ENCODE measurements around the gene RNF180. TPM values are rescaled to one million over a fixed set of nuclear protein-coding genes. Genes with fewer than 3 reads are reported as not detected.

Gene RNF180
- polyA plus RNA-seq, 2 donors = 0.63 to 1.0 TPM

DNA sequence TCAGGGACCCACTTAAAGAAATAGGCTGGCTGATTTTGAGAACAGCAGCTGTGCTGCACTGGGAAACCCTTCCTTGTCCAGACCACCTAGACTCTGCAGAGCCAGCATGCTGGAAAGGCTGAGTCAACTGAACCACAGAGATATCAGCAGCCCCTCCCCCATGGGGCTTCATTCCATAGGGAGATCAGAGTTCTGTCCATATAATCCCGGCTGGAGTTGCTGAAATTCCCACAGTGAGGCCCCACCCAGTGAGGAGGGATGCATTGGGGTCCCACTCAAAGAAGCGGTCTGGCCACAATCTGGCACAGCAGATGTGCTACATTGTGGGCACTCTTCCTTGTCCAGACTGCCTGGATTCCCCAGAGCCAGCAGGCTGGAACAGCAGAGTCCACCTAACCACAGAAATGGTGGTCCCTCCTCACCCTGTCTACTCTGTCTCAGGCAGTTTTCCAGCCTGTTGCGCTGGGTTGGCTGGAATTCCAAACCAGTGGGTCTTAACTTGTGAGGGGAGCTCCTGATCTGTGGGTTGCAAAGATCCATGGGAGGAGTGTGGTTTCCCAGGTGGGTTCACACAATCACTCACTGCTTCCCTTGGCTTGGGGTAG, 127.1 kb downstream of the RNF180 start:
- H3K27me3 ChIP-seq (ENCODE audit: control insufficient read depth in 1 of 2, insufficient read depth in 2 of 2, low read length in 2 of 2) = no peaks in the 10 kb centered on the region
- no peaks in the 10 kb centered on the region for H3K36me3 ChIP-seq (ENCODE audit: control insufficient read depth in 2 of 2, insufficient read depth in 2 of 2, low read length in 1 of 2)
- H3K27ac ChIP-seq (ENCODE audit: low read depth in 2 of 2, low read length in 1 of 2) = no peak overlapping the region
- H3K9me3 ChIP-seq (ENCODE audit: control insufficient read depth in 2 of 2, insufficient read depth in 1 of 2, low read depth in 1 of 2, low read length in 1 of 2) = no peaks in the 10 kb centered on the region
- H3K4me3 ChIP-seq (ENCODE audit: low read depth in 1 of 2, low read length in 2 of 2) = no peak overlapping the region
- H3K4me1 ChIP-seq (ENCODE audit: control insufficient read depth in 2 of 2, insufficient read depth in 2 of 2, low read length in 1 of 2) = no peaks in the 10 kb centered on the region
- 88 to 90% methylated on average over 3 of the region's 3 CpGs for WGBS, 2 donors

DNA sequence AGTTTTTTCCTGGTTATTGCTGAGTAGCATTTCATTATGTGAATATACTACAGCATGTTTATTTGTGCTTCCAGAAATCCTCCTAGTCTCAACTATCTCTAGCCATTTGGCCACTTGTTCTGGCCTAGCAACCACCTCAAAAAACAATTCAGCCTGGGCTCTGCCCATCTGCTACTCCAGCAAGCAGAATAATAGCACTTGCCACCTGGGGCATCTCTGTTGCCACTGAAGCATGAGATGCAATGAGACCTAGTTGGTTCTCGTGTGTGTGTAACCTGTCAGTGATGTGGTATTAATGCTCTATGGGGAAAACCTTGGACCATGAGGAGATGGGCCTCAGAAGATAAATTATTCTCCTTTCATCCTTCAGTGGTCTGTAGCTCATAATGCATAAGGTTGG, 129.5 kb downstream of the RNF180 start:
- Histone ChIP-seq H3K27ac (ENCODE audit: low read depth in 2 of 2, low read length in 1 of 2) (no peak overlapping the region), H3K9me3 (ENCODE audit: control insufficient read depth in 2 of 2, insufficient read depth in 1 of 2, low read depth in 1 of 2, low read length in 1 of 2) (no peaks in the 10 kb centered on the region), H3K4me3 (ENCODE audit: low read depth in 1 of 2, low read length in 2 of 2) (no peak overlapping the region), H3K27me3 (ENCODE audit: control insufficient read depth in 1 of 2, insufficient read depth in 2 of 2, low read length in 2 of 2) (no peaks in the 10 kb centered on the region), H3K36me3 (ENCODE audit: control insufficient read depth in 2 of 2, insufficient read depth in 2 of 2, low read length in 1 of 2) (no peaks in the 10 kb centered on the region), H3K4me1 (ENCODE audit: control insufficient read depth in 2 of 2, insufficient read depth in 2 of 2, low read length in 1 of 2) (no peaks in the 10 kb centered on the region)
- 68 to 73% methylated on average over 1 of the region's 1 CpG for WGBS, 2 donors

DNA sequence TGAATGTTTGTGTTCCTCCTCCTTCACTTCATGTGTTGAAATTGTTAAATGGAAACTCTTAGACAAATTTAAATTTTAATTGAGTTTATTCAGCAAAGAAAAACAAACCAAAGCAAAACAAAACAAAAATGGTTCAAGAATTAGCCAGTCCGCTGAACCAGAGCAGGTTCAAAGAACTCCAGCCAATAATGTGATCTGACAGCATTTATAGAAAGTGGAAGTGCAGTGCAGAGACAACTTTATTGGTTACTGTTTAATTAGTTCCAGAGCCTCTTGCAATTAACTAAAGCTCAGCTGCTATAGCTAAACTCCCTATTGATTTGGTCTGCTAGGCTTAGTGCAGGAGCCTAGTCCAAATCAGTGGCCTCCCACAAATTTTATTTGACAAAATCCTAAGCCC, 132.9 kb downstream of the RNF180 start:
- Histone ChIP-seq H3K27ac (ENCODE audit: low read depth in 2 of 2, low read length in 1 of 2) (no peak overlapping the region), H3K4me1 (ENCODE audit: control insufficient read depth in 2 of 2, insufficient read depth in 2 of 2, low read length in 1 of 2) (no peaks in the 10 kb centered on the region), H3K4me3 (ENCODE audit: low read depth in 1 of 2, low read length in 2 of 2) (no peak overlapping the region), H3K9me3 (ENCODE audit: control insufficient read depth in 2 of 2, insufficient read depth in 1 of 2, low read depth in 1 of 2, low read length in 1 of 2) (no peaks in the 10 kb centered on the region), H3K27me3 (ENCODE audit: control insufficient read depth in 1 of 2, insufficient read depth in 2 of 2, low read length in 2 of 2) (no peaks in the 10 kb centered on the region), H3K36me3 (ENCODE audit: control insufficient read depth in 2 of 2, insufficient read depth in 2 of 2, low read length in 1 of 2) (no peaks in the 10 kb centered on the region)
- 95% methylated on average over 1 of the region's 1 CpG for WGBS, 2 donors

DNA sequence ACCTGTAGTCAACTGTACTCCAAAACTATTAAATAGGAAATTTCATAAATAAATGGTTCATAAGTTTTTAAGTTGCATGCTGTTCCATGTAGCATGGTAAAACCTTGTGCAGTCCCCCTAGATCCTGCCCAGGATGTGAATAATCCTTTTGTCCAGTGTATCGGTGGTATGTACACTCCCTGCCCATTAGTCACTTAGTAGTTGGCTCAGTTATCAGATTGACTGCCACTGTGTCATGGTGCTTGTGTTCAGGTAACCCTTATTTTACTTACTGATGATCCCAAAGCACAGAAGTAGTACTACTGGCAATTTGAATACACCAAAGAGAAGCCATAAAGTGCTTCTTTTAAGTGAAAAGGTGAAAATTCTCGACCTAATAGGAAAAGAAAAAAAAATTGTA, 134.2 kb downstream of the RNF180 start:
- no peak overlapping the region for H3K4me3 ChIP-seq (ENCODE audit: low read depth in 1 of 2, low read length in 2 of 2)
- no peak overlapping the region for H3K27ac ChIP-seq (ENCODE audit: low read depth in 2 of 2, low read length in 1 of 2)
- no peaks in the 10 kb centered on the region for H3K9me3 ChIP-seq (ENCODE audit: control insufficient read depth in 2 of 2, insufficient read depth in 1 of 2, low read depth in 1 of 2, low read length in 1 of 2)
- no peaks in the 10 kb centered on the region for H3K36me3 ChIP-seq (ENCODE audit: control insufficient read depth in 2 of 2, insufficient read depth in 2 of 2, low read length in 1 of 2)
- 55 to 62% methylated on average over 2 of the region's 2 CpGs for WGBS, 2 donors
- no peaks in the 10 kb centered on the region for H3K27me3 ChIP-seq (ENCODE audit: control insufficient read depth in 1 of 2, insufficient read depth in 2 of 2, low read length in 2 of 2)
- H3K4me1 ChIP-seq (ENCODE audit: control insufficient read depth in 2 of 2, insufficient read depth in 2 of 2, low read length in 1 of 2) = no peaks in the 10 kb centered on the region

DNA sequence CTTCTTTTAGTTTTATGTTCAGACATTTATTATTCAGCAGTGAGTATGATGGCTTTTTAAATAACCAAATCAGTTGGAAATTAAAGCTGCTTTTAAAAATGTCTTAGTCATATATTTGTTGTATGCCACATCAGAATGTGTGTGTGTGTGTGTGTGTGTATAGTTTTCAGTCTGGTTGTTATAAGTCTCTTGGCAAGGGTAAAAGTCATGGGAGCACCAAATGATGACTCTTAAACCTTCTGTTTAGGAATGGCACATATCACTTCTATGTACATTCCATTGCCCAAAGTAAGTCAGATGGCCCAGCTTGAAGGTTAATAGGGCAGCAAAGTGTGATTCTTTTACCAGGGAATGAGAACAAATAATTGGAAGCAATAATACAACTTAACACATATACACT, 135.9 kb downstream of the RNF180 start:
- Histone ChIP-seq H3K27ac (ENCODE audit: low read depth in 2 of 2, low read length in 1 of 2) (no peak overlapping the region), H3K9me3 (ENCODE audit: control insufficient read depth in 2 of 2, insufficient read depth in 1 of 2, low read depth in 1 of 2, low read length in 1 of 2) (no peaks in the 10 kb centered on the region), H3K36me3 (ENCODE audit: control insufficient read depth in 2 of 2, insufficient read depth in 2 of 2, low read length in 1 of 2) (no peaks in the 10 kb centered on the region), H3K4me3 (ENCODE audit: low read depth in 1 of 2, low read length in 2 of 2) (no peak overlapping the region), H3K27me3 (ENCODE audit: control insufficient read depth in 1 of 2, insufficient read depth in 2 of 2, low read length in 2 of 2) (no peaks in the 10 kb centered on the region), H3K4me1 (ENCODE audit: control insufficient read depth in 2 of 2, insufficient read depth in 2 of 2, low read length in 1 of 2) (no peaks in the 10 kb centered on the region)

DNA sequence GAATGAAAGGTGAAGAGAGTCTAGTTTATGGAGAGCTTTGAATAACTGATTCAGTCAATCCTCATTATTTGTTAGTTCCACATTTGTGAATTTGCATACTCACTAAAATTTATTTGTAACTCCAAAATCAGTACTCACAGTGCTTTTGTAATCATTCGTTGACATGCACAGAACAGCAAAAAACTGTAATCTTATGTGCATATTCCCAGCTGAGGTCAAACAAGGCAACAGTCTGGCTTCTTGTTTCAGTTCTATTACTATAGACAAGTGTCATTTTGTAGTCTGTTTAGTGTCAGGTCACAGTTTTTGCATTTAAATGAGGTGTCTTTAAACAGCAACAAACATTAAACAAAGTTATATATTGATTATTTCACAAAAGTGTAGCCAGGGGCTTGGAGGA, 142.5 kb downstream of the RNF180 start:
- Histone ChIP-seq H3K27me3 (ENCODE audit: control insufficient read depth in 1 of 2, insufficient read depth in 2 of 2, low read length in 2 of 2) (no peaks in the 10 kb centered on the region), H3K9me3 (ENCODE audit: control insufficient read depth in 2 of 2, insufficient read depth in 1 of 2, low read depth in 1 of 2, low read length in 1 of 2) (no peaks in the 10 kb centered on the region), H3K27ac (ENCODE audit: low read depth in 2 of 2, low read length in 1 of 2) (no peak overlapping the region), H3K4me3 (ENCODE audit: low read depth in 1 of 2, low read length in 2 of 2) (no peak overlapping the region), H3K36me3 (ENCODE audit: control insufficient read depth in 2 of 2, insufficient read depth in 2 of 2, low read length in 1 of 2) (no peaks in the 10 kb centered on the region), H3K4me1 (ENCODE audit: control insufficient read depth in 2 of 2, insufficient read depth in 2 of 2, low read length in 1 of 2) (no peaks in the 10 kb centered on the region)
- WGBS, 2 donors = 46 to 54% methylated on average over 1 of the region's 1 CpG

DNA sequence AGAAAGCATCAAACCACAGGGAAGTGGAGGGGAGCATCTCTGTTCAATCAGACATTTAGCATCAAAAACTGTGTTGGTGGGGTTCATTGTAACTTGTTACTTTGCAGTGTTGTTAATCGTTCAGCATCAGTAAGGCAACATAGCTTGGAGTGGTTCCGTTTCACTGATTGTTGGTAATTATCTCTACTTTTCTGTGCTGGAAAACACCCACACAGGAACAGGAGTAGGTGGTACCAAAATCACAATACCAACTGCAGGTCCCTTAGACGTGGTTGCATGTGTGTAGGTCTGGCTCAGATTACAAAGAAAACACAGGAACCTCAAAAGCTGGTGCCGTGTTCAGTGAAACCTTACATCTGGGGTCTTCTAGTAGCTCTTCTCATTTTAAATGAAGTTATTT, 146.8 kb downstream of the RNF180 start:
- Histone ChIP-seq H3K4me3 (ENCODE audit: low read depth in 1 of 2, low read length in 2 of 2) (no peak overlapping the region), H3K27me3 (ENCODE audit: control insufficient read depth in 1 of 2, insufficient read depth in 2 of 2, low read length in 2 of 2) (no peaks in the 10 kb centered on the region), H3K36me3 (ENCODE audit: control insufficient read depth in 2 of 2, insufficient read depth in 2 of 2, low read length in 1 of 2) (no peaks in the 10 kb centered on the region), H3K9me3 (ENCODE audit: control insufficient read depth in 2 of 2, insufficient read depth in 1 of 2, low read depth in 1 of 2, low read length in 1 of 2) (no peaks in the 10 kb centered on the region), H3K4me1 (ENCODE audit: control insufficient read depth in 2 of 2, insufficient read depth in 2 of 2, low read length in 1 of 2) (no peaks in the 10 kb centered on the region), H3K27ac (ENCODE audit: low read depth in 2 of 2, low read length in 1 of 2) (no peak overlapping the region)
- 80 to 81% methylated on average over 4 of the region's 4 CpGs for WGBS, 2 donors

DNA sequence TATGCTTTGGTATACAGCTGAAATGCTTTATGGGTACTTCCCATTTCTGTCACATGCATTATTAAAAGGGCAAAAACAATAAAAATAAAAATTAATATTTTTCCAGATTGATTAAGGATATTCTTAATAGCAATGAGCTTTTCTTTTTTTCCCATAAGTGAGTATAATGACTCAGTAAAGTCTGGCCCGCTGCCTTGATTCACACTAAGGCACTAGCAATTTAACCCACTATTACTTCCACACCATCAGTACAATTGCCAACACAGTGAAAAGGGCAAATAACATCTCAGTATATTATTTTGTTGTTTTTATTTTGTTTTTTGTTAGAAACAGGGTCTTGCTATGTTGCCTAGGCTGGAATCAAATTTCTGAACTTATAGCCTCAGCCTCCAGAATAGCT, 150.1 kb downstream of the RNF180 start:
- 73 to 87% methylated on average over 1 of the region's 1 CpG for WGBS, 2 donors

DNA sequence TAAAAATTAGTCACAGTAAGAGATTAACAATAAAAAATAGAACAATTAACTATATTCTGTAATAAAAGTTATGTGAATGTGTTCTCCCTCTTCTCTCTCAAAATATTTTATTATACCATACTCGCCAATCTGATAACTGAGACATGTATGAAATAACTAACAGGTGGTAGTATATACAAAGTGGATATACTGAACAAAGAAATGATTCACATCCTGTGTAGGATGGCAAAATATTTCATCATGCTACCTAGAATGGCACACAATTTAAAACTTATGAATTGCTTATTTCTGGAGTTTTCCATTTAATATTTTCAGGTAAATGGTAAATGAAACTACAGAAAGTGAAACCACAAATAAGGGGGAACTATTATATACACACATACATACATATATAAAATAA, 152.5 kb downstream of the RNF180 start:
- no peaks in the 10 kb centered on the region for H3K27me3 ChIP-seq (ENCODE audit: control insufficient read depth in 1 of 2, insufficient read depth in 2 of 2, low read length in 2 of 2)
- no peaks in the 10 kb centered on the region for H3K4me1 ChIP-seq (ENCODE audit: control insufficient read depth in 2 of 2, insufficient read depth in 2 of 2, low read length in 1 of 2)
- no peaks in the 10 kb centered on the region for H3K9me3 ChIP-seq (ENCODE audit: control insufficient read depth in 2 of 2, insufficient read depth in 1 of 2, low read depth in 1 of 2, low read length in 1 of 2)
- no peak overlapping the region for H3K27ac ChIP-seq (ENCODE audit: low read depth in 2 of 2, low read length in 1 of 2)
- 92 to 94% methylated on average over 1 of the region's 1 CpG for WGBS, 2 donors
- no peak overlapping the region for H3K4me3 ChIP-seq (ENCODE audit: low read depth in 1 of 2, low read length in 2 of 2)
- H3K36me3 ChIP-seq (ENCODE audit: control insufficient read depth in 2 of 2, insufficient read depth in 2 of 2, low read length in 1 of 2) = no peaks in the 10 kb centered on the region

More for the DNA sequence above, 150.1 kb downstream of the RNF180 start:
- no peaks in the 10 kb centered on the region for H3K9me3 ChIP-seq (ENCODE audit: control insufficient read depth in 2 of 2, insufficient read depth in 1 of 2, low read depth in 1 of 2, low read length in 1 of 2)
- no peaks in the 10 kb centered on the region for H3K36me3 ChIP-seq (ENCODE audit: control insufficient read depth in 2 of 2, insufficient read depth in 2 of 2, low read length in 1 of 2)
- H3K27me3 ChIP-seq (ENCODE audit: control insufficient read depth in 1 of 2, insufficient read depth in 2 of 2, low read length in 2 of 2) = no peaks in the 10 kb centered on the region
- no peak overlapping the region for H3K27ac ChIP-seq (ENCODE audit: low read depth in 2 of 2, low read length in 1 of 2)
- H3K4me3 ChIP-seq (ENCODE audit: low read depth in 1 of 2, low read length in 2 of 2) = no peak overlapping the region
- no peaks in the 10 kb centered on the region for H3K4me1 ChIP-seq (ENCODE audit: control insufficient read depth in 2 of 2, insufficient read depth in 2 of 2, low read length in 1 of 2)

DNA sequence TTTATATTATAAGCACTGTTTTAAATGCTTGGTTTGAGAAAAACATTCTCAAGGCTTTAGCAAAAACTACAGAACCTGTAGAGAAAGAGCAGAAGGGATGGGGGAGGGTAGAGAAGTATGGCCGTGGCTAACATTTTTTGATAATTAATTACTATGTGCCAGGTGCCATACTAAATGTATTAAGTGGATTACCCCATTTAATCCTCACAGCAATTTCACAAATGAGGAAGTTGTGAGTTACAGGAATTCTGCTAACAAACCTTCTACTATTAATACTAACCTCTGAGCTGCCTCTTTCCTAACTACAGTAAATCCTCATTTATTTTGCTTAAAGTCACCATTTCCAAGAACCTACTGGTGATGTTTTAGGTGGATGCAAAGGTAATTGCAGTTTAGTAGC, 157.9 kb downstream of the RNF180 start:
- no peaks in the 10 kb centered on the region for H3K4me1 ChIP-seq (ENCODE audit: control insufficient read depth in 2 of 2, insufficient read depth in 2 of 2, low read length in 1 of 2)
- H3K27me3 ChIP-seq (ENCODE audit: control insufficient read depth in 1 of 2, insufficient read depth in 2 of 2, low read length in 2 of 2) = no peaks in the 10 kb centered on the region
- no peaks in the 10 kb centered on the region for H3K36me3 ChIP-seq (ENCODE audit: control insufficient read depth in 2 of 2, insufficient read depth in 2 of 2, low read length in 1 of 2)
- H3K27ac ChIP-seq (ENCODE audit: low read depth in 2 of 2, low read length in 1 of 2) = no peak overlapping the region
- no peaks in the 10 kb centered on the region for H3K9me3 ChIP-seq (ENCODE audit: control insufficient read depth in 2 of 2, insufficient read depth in 1 of 2, low read depth in 1 of 2, low read length in 1 of 2)
- no peak overlapping the region for H3K4me3 ChIP-seq (ENCODE audit: low read depth in 1 of 2, low read length in 2 of 2)
- WGBS, 2 donors = 33 to 63% methylated on average over 1 of the region's 1 CpG

Measured in esophagus (tissue), 2 donors.